Transverse colon (tissue), 4 donors: ENCODE data around the gene DISP3. TPM values are rescaled to one million over a fixed set of nuclear protein-coding genes. Genes with fewer than 3 reads are reported as not detected.

ENCODE experiments used
- DNase-seq: peaks from one replicate; pipeline ENCODE4 v3.0.0-alpha.2; 2019
- H3K27ac ChIP-seq, 4 donors: fragments of 200-600 bp; sonication (generic); 2 replicates each; pipeline ENCODE4 v1.5.1; 2016 to 2018; ENCODE audit warnings: inconsistent platforms in 4 of 4
- H3K27me3 ChIP-seq: fragments of 200-600 bp; sonication (generic); 2 replicates; pipeline ENCODE4 v1.5.1; 2017; ENCODE audit warnings: inconsistent platforms
- H3K36me3 ChIP-seq, 4 donors: fragments of 200-600 bp; sonication (generic); 2 replicates each; pipeline ENCODE4 v1.5.1; 2017 to 2019; ENCODE audit warnings: inconsistent platforms in 4 of 4
- H3K4me1 ChIP-seq, 4 donors: fragments of 200-600 bp; sonication (generic); 2 replicates each; pipeline ENCODE4 v1.5.1; 2017 to 2020; ENCODE audit warnings: inconsistent platforms in 4 of 4
- H3K4me3 ChIP-seq, 4 donors: fragments of 200-600 bp; sonication (generic); 1 replicate in 1 of 4; 2 replicates in 3 of 4; pipeline versions ENCODE4 v1.5.1 to v1.6.1; 2017 to 2019; ENCODE audit warnings: inconsistent platforms in 4 of 4
- H3K9me3 ChIP-seq, 2 donors: fragments of 200-600 bp; sonication (generic); 2 replicates each; pipeline ENCODE4 v1.5.1; 2017 to 2019; ENCODE audit warnings: inconsistent platforms in 2 of 2
- CTCF ChIP-seq, 5 experiments: fragments of 200-600 bp in 3 of 5; fragments of 450-650 bp in 2 of 5; sonication (generic) in 3 of 5; IDR thresholded peaks; 1 replicate in 2 of 5; 2 replicates in 3 of 5; pipeline ENCODE4 v1.5.1; 2016 to 2017; ENCODE audit warnings: antibody characterized with exemption in 5 of 5, inconsistent platforms in 3 of 5, mild to moderate bottlenecking in 2 of 5, moderate library complexity in 1 of 5
- EP300 ChIP-seq: sonication (generic); formaldehyde crosslinking; IDR thresholded peaks from one replicate; pipeline ENCODE4 v1.6.1; 2017; ENCODE audit warnings: antibody characterized with exemption, low read depth
- POLR2A ChIP-seq: fragments of 450-650 bp; IDR thresholded peaks from one replicate; pipeline ENCODE4 v1.6.1; 2016; ENCODE audit warnings: antibody characterized with exemption, mild to moderate bottlenecking, moderate library complexity
- POLR2AphosphoS5 ChIP-seq, 3 donors: sonication (generic); formaldehyde crosslinking; IDR thresholded peaks; one replicate each; pipeline ENCODE4 v1.6.1; 2016; ENCODE audit warnings: antibody characterized with exemption in 3 of 3
- WGBS, 2 donors: methylation state at CpG; one replicate each; pipeline ENCODE4 v1.1.5; 2018; ENCODE audit warnings: low coverage in 1 of 2; 5-methylcytosine and 5-hydroxymethylcytosine counted together
- in situ Hi-C, 4 donors: fragments of 200-750 bp; cut with MboI; loops; one replicate each; pipeline versions ENCODE4 v1.15.0 to v1.15.1; 2017; ENCODE audit warnings: low sequenced_read_pairs in 3 of 4, low pct_ligation_motif_present in 1 of 4, low pct_unique_long_range_greater_than_20kb in 1 of 4
- intact Hi-C: fragments of 100-400 bp; cut with DNase I; formaldehyde crosslinking; loops from one replicate; pipeline ENCODE4 v1.15.1; 2023; ENCODE audit warnings: low total_unique reads
- total RNA-seq, 4 donors: library from RNA; depleted of rRNA; stranded (reverse); fragments of >200 nt; gene quantifications; one replicate each; pipeline ENCODE4 v1.1.0, GENCODE V29; 2016

DISP3 gene
- total RNA-seq, 4 donors from 2014 or later: under 0.01 to 2.6 (median 0.16) TPM; not detected in 1

GRCh38 chr1:11472284-11472683 is 6.7 kb upstream of the DISP3 start:
- Histone ChIP-seq H3K4me3 (no peak overlapping the region), H3K27ac (no peak overlapping the region), H3K36me3 (no peaks in the 10 kb centered on the region), H3K4me1 (no peaks in the 10 kb centered on the region), H3K27me3 (peaks cover 20% of the 10 kb centered on the region), H3K9me3 (no peaks in the 10 kb centered on the region)
- no peak for TF ChIP-seq CTCF (IDR thresholded peaks at IDR 0.05)
- TF ChIP-seq POLR2AphosphoS5 (IDR thresholded peaks at IDR 0.05): no peak
- TF ChIP-seq EP300: no peak
- no peak for TF ChIP-seq POLR2A
- no peak for DNase-seq
- intact Hi-C loops (no loop called here), in situ Hi-C loops (no loop called here)
- WGBS, 2 donors: 88 to 100% methylated on average over 2 of the region's 2 CpGs

- DNase-seq: no peak
- WGBS, 2 donors: 54 to 83% methylated on average over 1 to 3 of the region's 3 CpGs
- intact Hi-C loops: no loop called here
- TF ChIP-seq CTCF (IDR thresholded peaks at IDR 0.05) (no peak), POLR2A (no peak), EP300 (no peak), POLR2AphosphoS5 (IDR thresholded peaks at IDR 0.05) (no peak)
- Histone ChIP-seq H3K27me3 (peaks cover 25% of the 10 kb centered on the region), H3K27ac (no peak overlapping the region), H3K36me3 (no peaks in the 10 kb centered on the region), H3K9me3 (no peaks in the 10 kb centered on the region), H3K4me1 (no peaks in the 10 kb centered on the region), H3K4me3 (no peak overlapping the region)
- in situ Hi-C loops: no loop called here
These were observed 6.2 kb upstream of the DISP3 start for GRCh38 chr1:11472741-11473140.

GRCh38 chr1:11473491-11474034 is 5.4 kb upstream of the DISP3 start:
- in situ Hi-C loops: no loop called here
- H3K27me3 ChIP-seq: peaks cover 33% of the 10 kb centered on the region

GRCh38 chr1:11474826-11475225 is 4.1 kb upstream of the DISP3 start:
- WGBS, 2 donors: 68% methylated on average over 5 of the region's 5 CpGs; no CpG with 5 or more reads in 1 of the 2 donors
- intact Hi-C loops: no loop called here
- no peak for DNase-seq
- in situ Hi-C loops: no loop called here
- peaks cover 0 to 15% (median 15%) of the 10 kb centered on the region in 4 donors for H3K4me1 ChIP-seq
- peaks cover 46% of the 10 kb centered on the region for H3K27me3 ChIP-seq
- no peak overlapping the region for H3K27ac ChIP-seq
- TF ChIP-seq CTCF (IDR thresholded peaks at IDR 0.05): no peak
- no peak overlapping the region for H3K4me3 ChIP-seq
- H3K9me3 ChIP-seq: no peaks in the 10 kb centered on the region
- H3K36me3 ChIP-seq: no peaks in the 10 kb centered on the region

More at GRCh38 chr1:11473491-11474034, 5.4 kb upstream of the DISP3 start:
- intact Hi-C loops: no loop called here
- DNase-seq: no peak
- H3K9me3 ChIP-seq: no peaks in the 10 kb centered on the region
- TF ChIP-seq POLR2A (no peak), CTCF (IDR thresholded peaks at IDR 0.05) (no peak), POLR2AphosphoS5 (IDR thresholded peaks at IDR 0.05) (no peak), EP300 (no peak)
- peaks cover 0 to 3% (median 2%) of the 10 kb centered on the region in 4 donors for H3K4me1 ChIP-seq
- no peak overlapping the region for H3K27ac ChIP-seq
- 49 to 92% methylated on average over 2 to 8 of the region's 8 CpGs for WGBS, 2 donors
- no peaks in the 10 kb centered on the region for H3K36me3 ChIP-seq
- H3K4me3 ChIP-seq: no peak overlapping the region
